ENCODE measurements around the gene AMMECR1. TPM values are rescaled to one million over a fixed set of nuclear protein-coding genes. Genes with fewer than 3 reads are reported as not detected.
"Not testable (repeated sequence)": the region's sequence is repeated elsewhere in the genome, so short reads cannot be mapped to it uniquely, and the experiment has no call there.

AMMECR1 gene
- total RNA-seq, 1 donor from 2014 or later, result 1.5 TPM

DNA sequence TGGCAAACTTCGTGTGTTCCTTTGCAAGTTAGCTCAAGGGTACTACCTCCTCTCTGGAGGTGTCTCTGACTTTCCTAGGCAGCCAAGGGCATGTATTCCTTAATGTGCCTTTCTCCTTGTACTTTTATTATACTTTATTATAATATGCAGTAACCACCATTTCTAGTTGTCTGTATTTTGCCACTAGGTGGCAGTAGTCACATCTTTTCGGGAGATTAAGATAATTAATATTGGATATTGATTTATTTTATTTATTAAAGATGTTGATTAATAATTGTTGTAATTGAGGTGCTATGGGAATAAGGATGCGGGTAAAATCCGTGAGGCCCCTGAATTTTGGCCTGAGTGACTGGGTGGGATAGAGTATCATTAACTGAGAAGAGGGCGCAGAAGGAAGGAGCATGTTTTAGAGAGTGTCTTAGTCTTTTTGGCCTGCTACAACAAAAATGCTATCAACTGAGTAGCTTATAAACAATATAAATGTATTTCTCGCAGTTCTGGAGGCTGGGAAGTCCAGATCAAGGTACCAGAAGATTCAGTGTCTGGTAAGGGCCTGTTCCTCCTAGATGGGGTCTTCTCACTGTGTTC, 161.6 kb downstream of the AMMECR1 start:
- intact Hi-C loops (cut with DNase I), result no loop called here
- no peak for DNase-seq (ENCODE audit: low spot score)

DNA sequence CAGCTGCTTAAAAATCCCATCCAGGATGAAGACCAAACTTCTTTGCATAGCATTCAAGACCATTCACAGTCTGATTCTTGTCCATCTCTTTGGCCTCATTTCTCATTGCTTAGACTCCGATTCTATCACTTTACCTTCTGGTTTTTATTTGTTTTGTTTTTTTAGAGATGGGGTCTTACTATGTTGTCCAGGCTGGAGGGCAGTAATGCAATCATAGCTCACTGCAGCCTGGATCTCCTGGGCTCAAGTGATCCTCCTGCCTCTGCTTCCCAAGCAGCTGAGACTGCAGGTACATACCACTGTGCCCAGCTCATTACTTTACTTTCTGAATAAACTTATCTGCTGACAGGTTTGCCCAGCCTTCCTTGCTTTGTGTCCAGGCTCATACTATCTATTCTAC, 162.1 kb downstream of the AMMECR1 start:
- intact Hi-C loops (cut with DNase I), result no loop called here
- no peak for DNase-seq (ENCODE audit: low spot score)

DNA sequence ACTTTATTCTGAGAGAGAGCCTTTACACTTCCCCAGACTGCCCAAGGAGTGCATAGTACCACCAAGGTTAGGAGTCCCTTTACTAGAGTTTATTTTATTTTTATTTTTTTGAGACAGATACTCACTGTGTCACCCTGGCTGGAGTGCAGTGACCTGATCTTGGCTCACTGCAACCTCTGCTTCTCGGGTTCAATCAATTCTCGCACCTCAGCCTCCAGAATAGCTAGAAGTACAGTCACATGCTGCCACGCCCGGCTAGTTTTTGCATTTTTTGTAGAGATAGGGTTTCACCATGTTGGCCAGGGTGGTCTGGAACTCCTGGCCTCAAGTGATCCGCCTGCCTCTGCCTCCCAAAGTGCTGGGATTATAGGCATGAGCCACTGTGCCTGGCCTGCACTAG, 163.6 kb downstream of the AMMECR1 start:
- DNase-seq (ENCODE audit: low spot score); intact Hi-C loops (cut with DNase I): not testable (repeated sequence)

DNA sequence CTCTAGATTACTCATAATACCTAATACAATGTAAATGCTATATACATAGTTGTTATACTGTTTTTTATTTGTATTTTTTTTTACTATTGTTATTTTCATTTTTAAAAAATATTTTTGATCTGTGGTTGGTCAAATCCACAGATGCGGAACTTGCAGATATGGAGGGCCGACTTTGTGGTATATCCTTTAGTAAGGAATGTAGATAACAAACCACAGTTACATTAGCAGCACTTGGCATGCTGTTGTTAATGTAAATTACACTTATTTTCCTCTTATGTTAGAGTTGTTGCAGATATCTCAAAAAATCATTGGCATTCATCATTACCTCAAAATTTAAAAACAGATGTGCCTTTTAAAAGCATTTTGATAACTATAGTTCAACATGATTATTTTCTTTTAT, 164.0 kb downstream of the AMMECR1 start:
- intact Hi-C loops (cut with DNase I), result no loop called here

DNA sequence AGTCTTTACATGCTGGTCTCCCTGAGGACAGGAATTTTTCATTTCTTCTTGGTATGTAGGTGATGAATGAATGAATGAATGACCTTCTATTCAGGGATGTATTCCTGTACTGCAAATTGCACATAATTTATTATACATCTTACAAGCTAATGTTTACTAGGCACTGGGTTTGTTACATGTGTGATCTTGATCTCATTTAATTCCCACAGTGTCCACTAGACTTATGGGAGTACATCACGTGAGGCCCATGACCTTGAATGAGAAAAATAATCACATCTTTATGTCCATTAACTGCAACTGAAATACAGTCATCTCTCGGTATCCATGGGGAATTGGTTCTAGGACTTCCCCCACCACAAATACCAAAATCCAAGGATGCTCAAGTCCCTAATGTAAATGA, 164.6 kb downstream of the AMMECR1 start:
- intact Hi-C loops (cut with DNase I), result no loop called here
- no peak for DNase-seq (ENCODE audit: low spot score)

More for the DNA sequence above, 164.0 kb downstream of the AMMECR1 start:
- DNase-seq (ENCODE audit: low spot score), result no peak

DNA sequence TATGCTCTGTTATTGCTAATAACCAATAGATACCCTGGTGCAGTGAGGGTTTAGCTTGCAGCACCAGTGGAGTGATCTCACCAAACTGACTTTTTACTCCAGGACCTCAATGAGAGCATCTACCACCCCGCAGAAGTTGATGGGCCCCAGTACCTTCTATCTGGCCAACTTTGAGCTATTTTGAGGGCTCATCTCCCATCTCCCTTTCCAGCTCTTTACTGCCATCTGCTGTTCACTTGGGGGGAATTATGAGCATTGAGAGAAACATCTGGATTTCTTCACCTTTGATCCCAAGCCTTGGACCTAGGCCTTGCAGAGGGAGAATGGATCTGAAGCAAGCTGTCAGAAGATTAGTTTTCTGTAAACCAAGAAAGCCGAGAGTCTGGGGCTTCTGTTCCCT, 171.4 kb downstream of the AMMECR1 start:
- intact Hi-C loops (cut with DNase I), result loop anchor here (2.0 to 10.0 kb wide), 4 partner anchors 102 to 432 kb away; partner anchors contain the start of gene TMEM164
- DNase-seq (ENCODE audit: low spot score), result no peak

DNA sequence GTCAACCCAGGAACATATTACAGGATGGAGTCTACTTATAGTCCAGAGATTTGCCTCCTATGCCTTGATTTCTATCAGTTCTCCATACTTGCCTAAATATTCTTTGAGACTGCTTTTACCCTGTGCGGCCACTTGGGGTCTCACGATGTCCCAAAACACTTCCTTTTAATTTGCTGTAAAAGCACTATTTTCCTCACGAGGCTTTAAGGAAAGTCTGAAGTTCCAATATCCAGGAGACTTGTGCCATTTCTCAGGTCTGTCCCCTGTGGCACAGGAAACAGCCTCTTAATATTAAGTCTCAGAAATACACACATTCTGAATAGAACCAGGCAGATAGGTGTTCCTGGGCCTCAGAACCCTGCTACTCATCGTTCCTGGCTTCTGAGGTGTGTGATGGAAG, 172.0 kb downstream of the AMMECR1 start:
- no peak for DNase-seq (ENCODE audit: low spot score)
- intact Hi-C loops (cut with DNase I), result loop anchor here (2.0 to 10.0 kb wide), 4 partner anchors 101 to 431 kb away; partner anchors contain the start of gene TMEM164

DNA sequence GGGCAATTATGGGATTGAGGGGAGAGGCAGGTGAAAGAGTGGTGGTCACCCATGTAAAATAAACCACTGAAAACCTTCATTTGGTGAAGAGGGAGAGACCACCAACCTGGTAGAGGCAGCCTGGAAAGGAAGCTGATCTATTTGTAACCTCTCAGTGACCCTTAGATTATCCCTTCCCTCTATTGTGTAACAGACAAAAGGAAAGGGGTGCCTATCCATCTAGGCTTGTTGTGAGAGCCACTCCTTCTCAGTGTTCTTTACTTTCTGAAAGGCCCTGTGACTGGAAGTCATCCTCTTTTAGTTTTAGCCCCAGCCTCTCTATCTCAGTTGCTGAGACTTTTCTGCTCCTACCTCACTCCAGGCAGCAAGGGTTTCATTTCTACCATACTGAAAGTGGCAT, 172.6 kb downstream of the AMMECR1 start:
- intact Hi-C loops (cut with DNase I), result loop anchor here (10.0 kb wide), 3 partner anchors 101 to 431 kb away; partner anchors contain the start of gene TMEM164
- no peak for DNase-seq (ENCODE audit: low spot score)

Other genes with a start within 250 kb of the AMMECR1 start
- 0.35 TPM for gene RTL9, start 40.8 kb upstream of the AMMECR1 start, total RNA-seq

All from cardiac septum (tissue), 1 donor.